ENCODE measurements around the gene TSPAN9.

The TSPAN9 gene

GRCh38 chr12:3076730-3077571 lies at the start of gene TSPAN9:
TSS of gene TSPAN9 (plus strand) at chr12:3077379. CDS start at chr12:3201194, 123,815 bp downstream.
- DNase-seq (ENCODE audit: low read depth in 2 of 2): peak; percentile 43 to 56

GRCh38 chr12:3028108-3028507 lies 49.1 kb upstream of the TSPAN9 start:
- DNase-seq (ENCODE audit: low read depth in 2 of 2): no peak

GRCh38 chr12:3030821-3031429 lies 46.3 kb upstream of the TSPAN9 start:
- DNase-seq (ENCODE audit: low read depth in 2 of 2): no peak

GRCh38 chr12:3032161-3032560 lies 45.0 kb upstream of the TSPAN9 start:
- no peak for DNase-seq (ENCODE audit: low read depth in 2 of 2)

DNA sequence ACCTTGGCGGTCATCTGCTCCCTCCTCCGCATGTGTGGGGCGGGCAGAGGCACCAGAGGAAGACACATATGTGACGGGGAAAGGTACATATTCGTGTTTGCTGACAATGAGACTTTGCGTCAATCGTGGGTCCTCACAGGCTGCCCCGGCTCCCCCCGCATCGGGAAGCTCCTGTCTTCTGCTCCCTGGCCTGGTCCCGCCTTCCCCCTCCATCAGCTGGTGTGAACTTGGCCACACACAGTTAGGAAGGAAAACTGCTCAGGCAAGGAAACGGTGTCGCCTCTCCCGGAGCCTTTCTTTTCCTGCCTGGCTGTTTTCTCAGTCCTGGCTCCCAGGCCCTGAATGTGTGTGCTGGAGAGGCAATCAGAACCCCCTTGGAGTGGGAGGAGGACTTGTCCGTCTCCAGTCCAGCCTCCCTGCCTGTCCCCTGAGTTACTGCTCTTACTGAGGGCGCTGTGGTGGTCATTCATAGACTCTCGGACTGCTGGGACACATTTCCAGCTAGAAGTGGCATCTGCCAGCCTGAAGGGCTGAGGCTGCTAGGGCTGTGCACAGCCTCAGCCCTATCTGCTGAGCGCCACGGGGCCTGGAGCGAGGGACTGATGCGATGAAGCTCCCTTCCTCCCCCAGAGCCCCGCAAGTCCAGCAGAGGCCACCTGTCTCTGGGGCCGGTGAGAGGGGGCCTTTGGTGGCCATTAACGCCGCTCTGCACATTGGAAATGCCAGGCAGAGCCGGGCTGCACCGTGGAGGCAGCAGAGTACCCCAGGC lies 44.2 kb upstream of the TSPAN9 start:
- no peak for DNase-seq (ENCODE audit: low read depth in 2 of 2)

DNA sequence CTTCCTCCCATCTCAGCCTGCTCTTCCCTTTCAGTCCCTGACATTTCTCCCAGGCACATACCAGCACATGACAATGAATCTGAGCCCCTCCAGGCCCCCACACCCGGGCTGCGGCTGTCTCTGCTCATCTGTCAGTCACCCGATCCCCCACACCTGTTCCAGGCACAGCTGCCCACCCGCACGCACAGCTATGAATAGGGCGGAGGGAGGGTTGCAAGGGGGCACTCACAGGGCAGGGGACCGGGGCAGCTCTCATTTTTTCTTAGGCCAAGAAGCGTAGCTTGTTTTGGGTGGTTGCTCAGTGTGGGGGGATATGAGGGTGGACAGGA lies 43.7 kb upstream of the TSPAN9 start:
- DNase-seq (ENCODE audit: low read depth in 2 of 2): no peak

DNA sequence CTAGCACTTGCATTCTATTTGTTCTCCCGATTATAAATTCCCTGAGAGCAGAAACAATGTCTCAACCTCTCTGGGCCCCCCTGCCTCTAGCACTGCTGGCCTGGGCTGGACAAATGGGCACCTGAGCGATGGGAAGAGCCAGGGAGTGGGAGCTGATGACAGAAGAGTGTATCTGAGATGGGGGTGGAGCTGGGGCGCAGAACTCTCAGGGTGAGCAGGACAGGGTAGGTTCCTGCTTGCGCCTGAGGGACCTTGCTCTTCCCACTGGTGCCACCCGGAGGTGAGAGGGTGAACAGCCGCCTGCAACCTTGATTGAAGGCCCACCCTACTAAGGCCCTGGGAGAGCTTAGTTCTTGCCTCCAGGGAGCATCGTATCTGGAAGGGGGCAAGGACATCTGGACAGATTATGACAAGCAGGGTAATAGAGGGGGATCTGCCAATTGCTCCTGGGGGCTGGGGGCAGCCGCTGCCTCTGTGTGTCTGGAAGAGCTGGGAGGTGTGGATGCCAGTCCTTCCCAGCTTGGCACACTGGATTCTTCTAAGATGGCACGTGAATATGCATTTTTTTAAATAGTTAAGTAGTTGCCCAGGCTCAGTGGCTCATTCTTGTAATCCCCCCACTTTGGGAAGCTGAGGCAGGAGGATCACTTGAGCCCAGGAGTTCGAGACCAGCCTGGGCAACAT lies 43.0 kb upstream of the TSPAN9 start:
- DNase-seq (ENCODE audit: low read depth in 2 of 2): peak; percentile 9 to 26

GRCh38 chr12:3035171-3035570 lies 42.0 kb upstream of the TSPAN9 start:
- no peak for DNase-seq (ENCODE audit: low read depth in 2 of 2)

- DNase-seq (ENCODE audit: low read depth in 2 of 2): no peak
These were observed 41.1 kb upstream of the TSPAN9 start for GRCh38 chr12:3035815-3036702.

DNA sequence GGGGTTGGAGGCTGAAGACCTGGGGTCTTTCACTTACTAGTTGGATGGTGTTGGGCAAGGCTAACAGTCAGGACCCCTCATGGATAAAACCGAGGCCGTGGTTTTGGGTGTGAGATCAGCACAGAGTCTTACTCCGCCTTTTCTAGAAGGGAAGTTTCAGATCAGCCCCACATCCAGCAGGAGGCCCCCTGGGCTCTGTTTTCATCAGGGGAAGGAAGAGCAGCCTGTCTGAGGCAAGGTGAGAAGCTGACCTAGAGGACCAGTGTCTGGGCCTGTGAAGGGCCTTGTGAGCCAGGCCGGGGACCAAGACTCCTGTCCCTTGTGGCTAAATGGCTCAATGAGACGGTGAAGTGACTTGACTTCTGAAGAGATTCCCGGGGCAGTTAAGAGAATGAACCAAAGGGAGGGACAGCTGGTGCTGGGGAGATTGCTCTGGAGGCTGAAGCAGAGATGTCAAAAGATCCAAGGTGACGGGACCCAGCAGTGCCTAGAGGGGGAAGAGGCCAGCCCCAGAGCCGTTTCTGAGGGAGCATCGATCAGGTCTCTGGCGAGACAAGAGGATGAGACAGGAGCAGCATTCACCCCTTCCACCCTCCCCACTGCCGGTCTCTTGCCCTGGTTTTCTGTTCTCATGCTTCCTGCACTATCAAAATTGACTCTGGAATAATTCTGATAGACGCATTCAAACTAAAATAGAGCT lies 40.1 kb upstream of the TSPAN9 start:
- DNase-seq (ENCODE audit: low read depth in 2 of 2): no peak

DNA sequence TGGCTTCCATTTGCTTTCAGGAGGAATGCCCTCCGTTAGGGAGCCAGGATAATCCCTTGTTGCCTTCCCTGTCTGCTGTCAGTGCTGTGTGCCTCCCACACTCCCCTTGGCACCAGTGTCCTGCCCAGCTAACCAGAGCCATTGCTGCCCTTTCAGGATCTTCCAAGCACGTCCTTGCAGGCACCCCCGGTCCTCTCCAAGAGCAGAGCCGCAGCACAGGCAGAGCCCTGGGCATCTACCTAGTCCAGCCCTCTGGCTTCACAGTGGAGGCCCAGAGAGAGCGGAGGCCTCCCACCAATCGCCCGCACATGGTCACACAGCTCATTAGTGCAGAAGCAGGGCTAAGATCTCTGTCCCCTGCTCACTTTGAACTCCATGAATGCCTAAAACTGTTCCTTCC lies 39.0 kb upstream of the TSPAN9 start:
- no peak for DNase-seq (ENCODE audit: low read depth in 2 of 2)

DNA sequence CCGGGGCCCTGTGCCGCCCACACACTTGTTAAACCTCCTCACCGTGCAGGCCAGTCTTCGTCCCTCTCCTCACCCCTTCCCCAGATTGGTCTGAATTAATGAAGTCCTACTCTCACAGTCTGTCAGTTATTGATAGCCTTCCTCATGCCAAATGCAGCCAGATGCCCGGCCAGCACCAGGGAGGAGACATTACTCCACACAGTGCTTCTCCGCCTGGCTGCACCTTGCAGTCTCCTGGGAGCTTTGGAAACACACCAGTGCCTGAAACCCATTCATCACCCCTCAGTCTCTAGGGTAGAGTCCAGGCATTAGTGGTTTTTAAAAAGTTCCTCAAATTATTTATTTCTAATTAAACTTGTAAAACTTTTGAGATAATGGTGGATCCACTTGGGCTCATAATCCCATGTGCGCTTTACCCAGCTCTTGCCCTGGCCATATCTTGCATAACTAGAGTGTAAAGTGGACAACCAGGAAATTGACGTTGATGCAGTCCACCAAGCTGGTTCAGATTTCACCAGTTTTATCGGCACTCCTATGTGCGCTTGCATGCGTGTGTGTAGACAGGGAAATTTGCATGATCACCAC lies 38.2 kb upstream of the TSPAN9 start:
- no peak for DNase-seq (ENCODE audit: low read depth in 2 of 2)

- DNase-seq (ENCODE audit: low read depth in 2 of 2): no peak
These were observed 37.0 kb upstream of the TSPAN9 start for GRCh38 chr12:3040026-3040656.

GRCh38 chr12:3040663-3041544 lies 36.3 kb upstream of the TSPAN9 start:
- DNase-seq (ENCODE audit: low read depth in 2 of 2): no peak

GRCh38 chr12:3041558-3042164 lies 35.5 kb upstream of the TSPAN9 start:
- DNase-seq (ENCODE audit: low read depth in 2 of 2): peak; percentile 15 to 40

- no peak for DNase-seq (ENCODE audit: low read depth in 2 of 2)
These were observed 34.8 kb upstream of the TSPAN9 start for GRCh38 chr12:3042394-3042793.

DNA sequence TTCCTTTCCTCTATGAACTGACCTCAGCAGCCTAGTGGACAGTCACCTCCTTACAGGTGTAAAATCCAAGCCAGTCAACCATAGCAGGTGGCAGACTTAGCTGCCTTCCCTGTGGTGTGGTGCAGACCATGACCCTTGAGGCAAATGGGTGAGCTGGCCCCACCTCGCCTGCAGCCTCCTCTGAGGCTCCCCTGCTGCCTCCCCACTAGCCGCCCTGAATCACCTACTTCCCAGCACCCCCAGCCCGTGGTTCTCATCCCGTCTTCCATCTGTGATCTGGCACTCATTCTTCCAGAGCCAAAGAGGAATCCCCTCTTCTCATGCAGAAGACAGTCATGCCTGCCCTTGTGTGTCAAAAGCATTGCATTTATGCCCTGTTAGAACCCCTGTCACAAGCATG lies 34.4 kb upstream of the TSPAN9 start:
- no peak for DNase-seq (ENCODE audit: low read depth in 2 of 2)

DNA sequence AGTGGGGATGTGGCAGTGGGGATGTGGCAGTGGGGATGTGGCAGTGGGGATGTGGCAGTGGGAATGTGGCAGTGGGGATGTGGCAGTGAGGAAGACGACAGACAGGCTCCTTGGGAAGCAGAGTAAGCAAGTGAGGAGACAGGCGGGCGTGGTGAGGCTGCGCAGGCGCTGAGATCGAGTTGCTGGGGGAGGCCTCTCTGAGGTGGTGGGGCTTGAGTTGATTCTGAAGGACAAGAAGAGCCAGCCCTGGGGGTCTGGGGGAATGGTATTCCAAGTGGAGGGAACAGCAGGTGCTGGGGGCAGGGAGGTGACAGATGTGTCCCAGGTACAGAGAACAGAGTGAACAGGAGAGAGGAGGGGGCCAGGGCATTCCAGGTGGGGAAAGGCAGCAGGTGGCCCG lies 33.8 kb upstream of the TSPAN9 start:
- DNase-seq (ENCODE audit: low read depth in 2 of 2): no peak
